ENCODE measurements around the gene RTL10.

- TF ChIP-seq NR1H2 (CRISPR knock-in tag; IDR thresholded peaks at IDR 0.05) (no peak), CTCF (IDR thresholded peaks at IDR 0.05) (no peak), ZNF263 (CRISPR knock-in tag; IDR thresholded peaks at IDR 0.05; ENCODE audit: low read depth) (no peak), SP1 (CRISPR knock-in tag; conservative IDR thresholded peaks at IDR 0.05) (no peak), MAX (CRISPR knock-in tag; IDR thresholded peaks at IDR 0.05) (no peak), CREB1 (CRISPR knock-in tag; IDR thresholded peaks at IDR 0.05) (no peak), OVOL2 (CRISPR knock-in tag; IDR thresholded peaks at IDR 0.05; ENCODE audit: borderline replicate concordance) (no peak), USF2 (CRISPR knock-in tag; IDR thresholded peaks at IDR 0.05) (no peak), NFE2L1 (CRISPR knock-in tag; IDR thresholded peaks at IDR 0.05) (no peak), ATF2 (CRISPR knock-in tag; IDR thresholded peaks at IDR 0.05; ENCODE audit: borderline replicate concordance, low read depth) (no peak), ZNF138 (CRISPR knock-in tag; conservative IDR thresholded peaks at IDR 0.05) (no peak), E2F5 (CRISPR knock-in tag; IDR thresholded peaks at IDR 0.05) (no peak)
Observed at GRCh38 chr22:19843857-19844376, 10.8 kb downstream of the RTL10 start.
